ENCODE results near the gene RHEB.

Gene RHEB

GRCh38 chr7:151449990-151450389 lies 69.7 kb downstream of the RHEB start:
- DNase-seq, result no peak

- peak; percentile 95 for DNase-seq
These were observed 71.1 kb downstream of the RHEB start for GRCh38 chr7:151448261-151449252.

DNA sequence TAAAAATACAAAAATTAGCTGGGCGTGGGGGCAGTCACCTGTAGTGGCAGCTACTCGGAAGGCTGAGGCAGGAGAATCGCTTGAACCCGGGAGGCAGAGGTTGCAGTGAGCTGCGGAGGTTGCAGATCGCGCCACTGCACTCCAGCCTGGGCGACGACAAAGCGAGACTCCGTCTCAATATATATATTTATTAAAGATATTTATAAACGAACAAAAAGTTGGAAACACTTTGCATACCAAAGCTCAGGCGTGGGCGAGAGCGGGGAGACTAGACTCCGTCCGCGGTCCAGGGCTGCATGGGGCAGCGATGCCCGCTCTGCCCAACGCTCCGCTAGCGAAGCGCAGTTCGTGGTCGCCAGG lies 71.8 kb downstream of the RHEB start:
- no peak for DNase-seq

DNA sequence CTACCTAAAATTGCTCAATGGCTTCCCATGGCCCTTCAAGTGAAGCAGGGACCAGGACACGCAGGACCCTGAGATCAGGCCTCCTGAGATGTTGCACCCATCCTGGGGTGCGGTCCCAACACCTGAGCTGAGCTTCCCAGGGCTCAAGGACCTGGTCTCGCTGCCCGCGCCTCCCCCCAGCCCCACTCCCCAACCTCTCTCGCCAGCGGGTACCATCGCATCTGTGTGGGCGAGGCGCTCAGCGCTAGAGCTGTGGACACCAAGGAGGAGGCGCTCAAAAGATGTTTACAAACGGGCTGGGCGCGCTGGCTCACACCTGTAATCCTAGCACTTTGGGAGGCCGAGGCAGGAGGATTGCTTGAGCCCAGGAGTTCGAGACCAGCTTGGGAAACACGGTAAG lies 72.4 kb downstream of the RHEB start:
- no peak for DNase-seq

- DNase-seq, result no peak
These were observed 73.3 kb downstream of the RHEB start for GRCh38 chr7:151446412-151446811.

DNA sequence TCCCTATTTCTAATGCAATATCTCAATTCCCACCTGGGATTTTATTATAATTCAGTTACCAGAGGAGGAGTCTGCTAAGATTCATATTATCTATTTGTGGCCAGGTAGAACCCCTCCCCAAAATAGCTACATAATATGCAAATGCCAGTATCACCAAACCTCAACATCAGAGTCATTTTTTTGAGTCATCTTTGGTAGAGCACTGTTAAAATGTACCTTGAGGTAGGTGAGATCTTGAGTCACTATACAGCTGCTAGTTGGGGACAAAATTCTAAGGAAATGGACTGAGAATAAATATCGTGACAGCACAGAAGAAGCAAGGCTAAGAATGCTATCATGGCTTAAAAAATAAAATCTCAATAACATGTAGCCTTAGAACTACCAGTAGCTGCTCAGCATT lies 75.1 kb downstream of the RHEB start:
- no peak for DNase-seq

DNA sequence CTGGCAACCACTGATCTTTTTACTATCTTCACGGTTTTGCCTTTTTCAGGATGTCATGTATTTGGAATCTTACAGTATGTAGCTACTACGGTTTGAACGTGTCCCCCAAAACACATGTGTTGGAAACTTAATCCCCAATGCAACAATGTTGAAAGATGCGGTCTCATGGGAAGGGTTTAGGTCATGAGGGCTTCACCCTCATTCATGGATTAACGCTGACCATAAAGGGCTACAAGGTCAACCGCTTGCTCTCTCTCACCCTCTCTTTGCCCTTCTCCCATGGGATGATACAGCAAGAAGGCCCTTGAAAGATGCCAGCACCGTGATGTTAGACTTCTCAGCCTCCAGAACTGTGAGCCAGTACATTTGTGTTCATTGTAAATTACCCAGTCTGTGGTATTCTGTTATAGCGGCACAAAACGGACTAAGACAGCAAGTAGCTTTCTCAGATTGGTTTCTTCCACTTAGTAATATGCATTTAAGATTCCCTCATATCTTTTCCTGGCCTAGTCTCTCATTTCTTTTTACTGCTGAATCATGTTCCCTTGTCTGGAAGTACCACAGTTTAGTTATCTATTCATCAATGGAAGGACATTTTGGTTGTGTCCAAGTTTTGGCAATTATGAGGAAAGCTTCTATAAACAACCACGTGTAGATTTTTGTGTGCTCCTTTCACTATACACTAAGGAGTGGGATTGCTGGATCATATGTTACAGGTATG lies 76.8 kb downstream of the RHEB start:
- no peak for DNase-seq

GRCh38 chr7:151440799-151441445 lies 78.8 kb downstream of the RHEB start:
- no peak for DNase-seq

- DNase-seq, result peak; percentile 77
These were observed 79.6 kb downstream of the RHEB start, which contains the start of gene CRYGN for GRCh38 chr7:151439855-151440798. CRYGN (minus strand) TSS chr7:151440141; CDS start chr7:151439917, 224 bp downstream.

- no peak for DNase-seq
These were observed 80.7 kb downstream of the RHEB start for GRCh38 chr7:151438864-151439601.

DNA sequence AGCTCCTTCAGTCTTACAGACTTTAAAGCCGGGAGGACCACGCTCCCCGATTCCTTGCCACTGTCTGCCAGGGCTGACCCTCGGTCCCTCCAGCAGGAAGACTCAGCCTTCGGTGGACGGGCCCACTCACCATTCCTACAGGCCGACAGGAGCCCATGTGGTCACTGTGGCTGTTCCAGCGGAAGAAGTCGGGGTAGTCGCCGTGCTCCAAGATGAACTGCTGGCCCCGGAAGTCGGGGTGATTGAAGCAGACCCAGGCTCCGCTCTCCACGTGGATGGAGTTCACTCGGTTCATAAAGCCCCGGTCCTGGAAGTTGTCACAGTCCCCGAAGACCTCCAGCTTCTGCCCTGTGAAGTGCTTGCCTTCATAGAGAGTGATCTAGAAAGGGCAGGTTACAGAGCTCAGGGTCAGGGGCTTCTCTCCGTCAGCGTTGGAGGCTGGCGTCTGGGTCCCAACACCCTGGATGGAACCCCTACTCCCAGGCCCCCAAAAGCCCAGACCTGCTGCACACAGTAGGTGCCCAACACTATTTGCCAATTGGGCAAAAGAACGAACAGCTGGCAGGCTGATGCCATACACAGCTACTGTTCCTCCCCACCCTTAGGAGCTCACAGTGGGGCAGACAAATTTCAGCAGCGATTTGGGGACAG lies 81.7 kb downstream of the RHEB start:
- no peak for DNase-seq

DNA sequence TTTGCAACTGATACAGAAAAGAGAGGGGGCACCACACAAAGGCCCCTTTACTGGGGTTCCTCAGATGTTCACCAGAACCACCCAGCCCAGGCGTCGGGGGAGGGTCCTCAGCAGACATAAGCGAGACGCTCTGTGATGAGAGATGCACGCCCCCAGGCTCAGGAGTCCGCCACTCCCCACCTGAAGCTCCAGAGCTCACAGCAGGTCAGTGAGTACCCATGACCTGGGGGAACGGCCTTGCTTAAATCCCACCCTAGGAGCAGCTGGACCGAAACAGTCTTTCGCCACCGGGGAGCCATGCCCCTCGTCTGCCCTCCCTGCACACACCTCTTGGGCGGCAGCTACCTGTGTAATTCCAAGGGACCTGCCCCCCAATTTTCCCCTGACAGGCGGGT lies 82.5 kb downstream of the RHEB start:
- DNase-seq, result no peak

DNA sequence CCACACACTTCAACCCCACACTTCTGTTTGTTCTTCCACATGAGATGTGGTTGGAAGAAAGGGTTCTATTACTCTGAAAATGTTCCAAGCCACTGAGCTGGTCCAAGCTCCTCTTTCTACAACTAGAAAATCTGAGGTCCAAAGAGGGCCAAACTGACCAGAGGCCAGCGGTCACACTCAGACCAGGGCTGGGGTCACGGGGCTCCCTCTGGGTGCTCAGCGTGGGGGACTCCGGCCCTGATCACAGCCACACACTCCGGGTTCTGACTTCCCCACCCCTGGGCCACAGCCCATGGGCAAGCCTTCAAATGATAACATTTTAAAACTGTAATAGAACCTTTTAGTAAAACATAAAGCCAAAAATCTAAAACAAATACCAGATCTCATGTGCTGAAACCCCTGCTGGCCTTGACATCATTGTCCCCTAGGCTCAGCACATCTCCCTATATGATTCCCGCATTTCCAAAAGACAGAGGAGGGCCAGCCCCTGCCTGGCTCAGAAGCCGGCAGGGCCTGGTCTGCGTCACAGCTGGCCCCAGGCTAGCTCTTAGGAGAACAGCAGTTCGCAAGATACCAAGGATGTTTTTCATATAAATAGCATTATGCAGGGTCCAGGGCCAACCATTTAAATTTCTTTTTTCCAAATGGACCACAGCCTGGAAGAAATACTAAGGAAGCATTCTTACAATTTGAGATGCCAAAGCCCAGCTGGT lies 83.1 kb downstream of the RHEB start:
- no peak for DNase-seq

DNA sequence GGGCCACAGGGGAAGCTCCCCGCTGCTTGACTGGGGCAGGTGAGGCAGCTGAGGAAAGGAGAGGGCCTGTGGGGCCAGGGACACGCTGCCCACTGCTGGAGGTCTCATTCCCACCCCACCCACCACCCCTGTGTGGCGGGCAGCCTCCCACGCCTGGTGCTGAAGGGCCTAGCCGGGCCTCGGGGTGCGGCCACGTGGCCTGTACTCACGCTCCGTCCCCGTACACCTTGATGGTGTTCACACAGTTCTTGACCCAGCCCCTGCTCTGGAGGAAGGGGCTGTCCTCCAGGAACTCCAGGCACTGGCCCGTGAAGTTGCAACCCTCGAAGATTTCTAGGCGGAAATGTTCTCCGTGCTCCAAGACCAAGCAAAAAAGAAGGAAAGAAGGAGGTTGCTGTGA lies 83.7 kb downstream of the RHEB start:
- DNase-seq, result no peak

DNA sequence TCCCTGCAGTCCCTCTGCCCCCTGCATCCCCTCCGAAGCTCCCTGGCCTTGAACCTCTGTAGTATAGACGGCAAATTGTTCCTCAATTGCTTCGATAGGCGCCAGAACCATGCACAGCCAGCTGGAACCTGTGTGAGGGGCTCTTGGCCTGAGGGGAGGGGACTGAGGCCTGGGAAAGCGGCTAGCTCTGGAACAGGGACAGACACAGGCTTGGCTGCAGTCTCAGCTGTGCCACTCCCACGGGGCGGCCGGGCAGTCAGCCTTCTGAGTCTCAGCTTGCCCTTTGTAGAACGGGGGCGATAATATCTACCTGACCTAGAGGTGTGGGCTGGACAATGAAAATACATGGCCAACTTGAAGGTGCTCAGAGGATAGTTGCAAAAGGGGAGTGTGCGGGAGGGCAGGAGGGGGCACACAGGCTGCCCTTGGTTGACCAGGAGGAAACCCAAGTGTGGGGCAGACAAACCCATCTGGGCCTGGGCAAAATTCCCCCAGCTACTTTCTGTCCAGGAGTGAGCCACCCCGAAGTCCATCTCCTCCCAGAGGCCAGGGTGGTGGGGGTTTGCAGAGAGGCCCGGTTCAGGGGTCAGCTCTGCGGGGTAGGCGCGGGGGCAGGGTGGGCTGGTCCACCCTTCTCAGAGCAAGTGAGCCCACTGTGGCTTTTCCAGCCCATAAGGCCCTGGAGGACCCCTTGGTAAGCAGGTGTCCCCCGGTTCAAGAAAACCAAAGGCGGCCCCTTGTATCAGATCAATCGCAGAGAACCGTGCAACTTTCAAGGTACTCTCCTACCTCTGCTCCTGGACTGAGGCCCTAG lies 84.4 kb downstream of the RHEB start:
- no peak for DNase-seq

- no peak for DNase-seq
These were observed 85.1 kb downstream of the RHEB start for GRCh38 chr7:151434549-151434948.

DNA sequence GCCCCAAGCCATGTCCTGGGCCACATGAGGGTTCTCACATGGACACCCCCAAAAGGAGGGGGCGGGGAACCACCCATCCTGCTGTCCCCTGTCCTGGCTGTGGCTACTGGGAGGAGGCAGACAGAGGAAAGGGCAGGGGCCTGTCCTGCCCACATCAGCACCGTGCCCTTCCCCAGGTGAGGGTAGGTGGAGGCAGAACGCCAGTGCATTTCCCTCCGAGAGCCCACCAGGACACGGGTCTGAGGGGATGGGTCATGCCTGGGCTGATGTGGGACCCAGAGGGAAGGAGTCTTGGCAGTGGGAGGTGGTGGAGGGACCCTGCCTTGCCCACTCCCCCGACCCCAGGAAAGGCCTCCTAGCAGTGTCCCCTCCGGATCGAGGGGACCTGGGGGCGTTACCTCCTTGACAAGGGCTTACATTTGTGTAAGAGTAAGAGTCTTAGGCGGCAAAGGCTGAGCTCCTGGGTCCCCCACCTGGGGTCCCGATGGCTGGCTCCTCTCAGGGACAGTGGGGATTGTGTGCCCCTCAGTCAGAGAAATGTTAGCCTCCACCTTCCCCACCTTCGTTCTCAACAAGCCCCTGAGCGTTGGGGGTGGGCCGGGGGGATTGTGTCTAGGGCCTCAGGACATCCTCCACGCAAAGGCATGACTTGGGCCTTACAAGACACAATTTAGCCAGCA lies 85.8 kb downstream of the RHEB start:
- DNase-seq, result no peak
